ENCODE results near the gene LYST. TPM values are rescaled to one million over a fixed set of nuclear protein-coding genes. Genes with fewer than 3 reads are reported as not detected.

Gene LYST
- total RNA-seq, 1 donor from 2014 or later, result 16.4 TPM

DNA sequence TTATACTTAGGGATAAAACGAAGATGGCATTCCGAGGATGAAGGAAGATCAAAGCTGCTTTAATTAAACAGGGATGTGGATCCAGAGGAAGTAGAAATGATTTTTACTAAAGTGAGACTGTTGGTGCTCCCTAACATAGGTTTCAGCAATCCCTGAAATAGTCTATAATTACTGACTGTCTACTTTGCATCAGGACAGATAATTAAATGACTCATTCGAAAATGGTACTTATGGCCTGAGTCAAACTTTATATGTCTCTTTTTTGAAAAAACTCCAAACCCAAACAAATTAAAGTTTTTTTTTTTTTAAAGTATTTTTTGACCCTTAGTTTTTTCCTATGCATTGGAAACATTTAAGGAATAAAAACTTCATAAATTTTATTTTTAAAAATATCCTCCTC, 90.3 kb downstream of the LYST start:
- no peaks in the 10 kb centered on the region for H3K4me1 Mint-ChIP-seq (ENCODE audit: low read depth)

DNA sequence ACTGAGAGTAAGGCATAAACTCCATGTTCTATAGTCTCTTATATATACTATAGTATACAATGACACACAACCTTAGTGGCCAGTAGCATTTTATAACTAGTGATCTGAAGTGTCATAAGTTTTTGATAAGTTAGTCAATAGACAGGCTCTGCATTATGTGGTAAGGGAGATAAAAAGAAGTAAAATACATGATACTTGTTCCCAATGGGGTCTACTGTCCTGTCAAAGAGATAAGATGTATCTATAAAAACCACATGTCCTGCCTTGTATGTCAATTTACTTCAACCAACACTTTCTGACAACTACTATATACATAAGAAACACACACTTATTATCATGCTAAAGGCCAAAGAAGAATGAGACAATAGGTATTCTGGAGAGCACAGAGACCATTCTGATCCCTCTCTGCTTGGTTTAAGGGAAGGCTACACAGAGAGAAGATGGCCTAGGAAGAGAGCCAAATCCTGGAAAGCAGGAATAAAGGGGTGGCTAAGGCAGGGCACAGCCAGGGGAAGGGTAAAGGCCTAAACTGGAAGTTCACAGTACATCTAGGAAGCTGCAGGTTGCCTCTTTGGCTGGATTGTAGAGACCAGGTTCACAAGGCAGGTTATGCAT, 91.4 kb downstream of the LYST start:
- Mint-ChIP-seq H3K4me1 (ENCODE audit: low read depth) (no peaks in the 10 kb centered on the region), H3K4me3 (ENCODE audit: unreplicated experiment) (no peak overlapping the region), H3K9me3 (ENCODE audit: low read depth) (no peaks in the 10 kb centered on the region), H3K36me3 (ENCODE audit: low read depth) (peaks cover 4% of the 10 kb centered on the region), H3K27me3 (ENCODE audit: low read depth) (no peaks in the 10 kb centered on the region), H3K27ac (ENCODE audit: unreplicated experiment) (no peak overlapping the region)
- DNase-seq (ENCODE audit: low spot score), result no peak
- TF ChIP-seq, protein P1, sequence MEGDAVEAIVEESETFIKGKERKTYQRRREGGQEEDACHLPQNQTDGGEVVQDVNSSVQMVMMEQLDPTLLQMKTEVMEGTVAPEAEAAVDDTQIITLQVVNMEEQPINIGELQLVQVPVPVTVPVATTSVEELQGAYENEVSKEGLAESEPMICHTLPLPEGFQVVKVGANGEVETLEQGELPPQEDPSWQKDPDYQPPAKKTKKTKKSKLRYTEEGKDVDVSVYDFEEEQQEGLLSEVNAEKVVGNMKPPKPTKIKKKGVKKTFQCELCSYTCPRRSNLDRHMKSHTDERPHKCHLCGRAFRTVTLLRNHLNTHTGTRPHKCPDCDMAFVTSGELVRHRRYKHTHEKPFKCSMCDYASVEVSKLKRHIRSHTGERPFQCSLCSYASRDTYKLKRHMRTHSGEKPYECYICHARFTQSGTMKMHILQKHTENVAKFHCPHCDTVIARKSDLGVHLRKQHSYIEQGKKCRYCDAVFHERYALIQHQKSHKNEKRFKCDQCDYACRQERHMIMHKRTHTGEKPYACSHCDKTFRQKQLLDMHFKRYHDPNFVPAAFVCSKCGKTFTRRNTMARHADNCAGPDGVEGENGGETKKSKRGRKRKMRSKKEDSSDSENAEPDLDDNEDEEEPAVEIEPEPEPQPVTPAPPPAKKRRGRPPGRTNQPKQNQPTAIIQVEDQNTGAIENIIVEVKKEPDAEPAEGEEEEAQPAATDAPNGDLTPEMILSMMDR (IDR thresholded peaks at IDR 0.05), result no peak

More for the DNA sequence above, 90.3 kb downstream of the LYST start:
- peaks cover 4% of the 10 kb centered on the region for H3K36me3 Mint-ChIP-seq (ENCODE audit: low read depth)
- H3K9me3 Mint-ChIP-seq (ENCODE audit: low read depth), result no peaks in the 10 kb centered on the region
- TF ChIP-seq, protein P1 (IDR thresholded peaks at IDR 0.05), result no peak
- no peak overlapping the region for H3K4me3 Mint-ChIP-seq (ENCODE audit: unreplicated experiment)
- H3K27me3 Mint-ChIP-seq (ENCODE audit: low read depth), result no peaks in the 10 kb centered on the region
- H3K27ac Mint-ChIP-seq (ENCODE audit: unreplicated experiment), result no peak overlapping the region
- DNase-seq (ENCODE audit: low spot score), result no peak

DNA sequence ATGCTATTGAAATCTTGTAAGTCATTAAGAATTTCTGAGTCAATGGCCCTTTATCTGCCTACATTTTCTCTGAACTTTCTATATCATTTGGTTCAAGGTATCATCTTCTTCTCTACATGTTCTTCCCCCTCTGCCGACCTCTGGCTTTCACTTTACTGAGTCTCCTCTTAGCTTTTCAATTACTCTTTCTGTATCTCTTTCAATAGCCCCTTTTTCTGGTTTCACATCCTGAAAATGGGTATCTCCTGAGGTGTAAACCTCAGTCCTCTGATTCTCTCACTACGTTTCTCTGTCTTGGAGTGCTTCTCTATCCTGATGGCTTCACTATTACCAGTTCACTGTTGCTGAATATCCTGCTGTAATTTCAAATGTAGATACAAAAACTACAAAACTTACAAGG, 98.9 kb downstream of the LYST start:
- TF ChIP-seq, protein P1 (IDR thresholded peaks at IDR 0.05), result no peak
- no peaks in the 10 kb centered on the region for H3K9me3 Mint-ChIP-seq (ENCODE audit: low read depth)
- H3K4me3 Mint-ChIP-seq (ENCODE audit: unreplicated experiment), result no peak overlapping the region
- no peak for DNase-seq (ENCODE audit: low spot score)
- no peaks in the 10 kb centered on the region for H3K27me3 Mint-ChIP-seq (ENCODE audit: low read depth)
- H3K36me3 Mint-ChIP-seq (ENCODE audit: low read depth), result peaks cover 4% of the 10 kb centered on the region
- H3K4me1 Mint-ChIP-seq (ENCODE audit: low read depth), result no peaks in the 10 kb centered on the region
- H3K27ac Mint-ChIP-seq (ENCODE audit: unreplicated experiment), result no peak overlapping the region

DNA sequence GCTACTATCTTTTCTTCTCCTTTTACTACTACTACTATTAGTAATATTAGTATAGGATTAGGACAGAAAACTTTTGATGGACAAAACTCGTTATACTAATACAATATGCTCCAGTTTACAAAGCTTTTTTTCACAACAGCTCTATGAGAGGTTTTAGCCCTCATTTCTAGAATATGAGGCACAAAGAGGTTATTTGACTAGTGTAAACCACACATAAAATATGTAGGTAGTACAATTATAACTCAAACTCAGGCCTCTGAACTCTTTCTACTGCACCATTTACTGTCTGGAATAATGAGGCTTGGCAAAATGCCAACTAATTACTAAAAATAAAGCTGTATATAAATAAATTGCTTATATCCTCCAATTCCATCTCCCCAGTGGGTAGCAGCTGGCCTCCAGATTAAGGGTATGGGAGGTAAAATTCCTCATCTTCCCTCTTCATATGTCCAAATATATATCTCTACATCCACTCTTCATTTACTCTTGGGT, 99.9 kb downstream of the LYST start:
- no peak for DNase-seq (ENCODE audit: low spot score)
- no peak overlapping the region for H3K4me3 Mint-ChIP-seq (ENCODE audit: unreplicated experiment)
- TF ChIP-seq, protein P1 (IDR thresholded peaks at IDR 0.05), result no peak
- H3K27ac Mint-ChIP-seq (ENCODE audit: unreplicated experiment), result no peak overlapping the region
- H3K36me3 Mint-ChIP-seq (ENCODE audit: low read depth), result peaks cover 6% of the 10 kb centered on the region
- no peaks in the 10 kb centered on the region for H3K9me3 Mint-ChIP-seq (ENCODE audit: low read depth)
- no peaks in the 10 kb centered on the region for H3K27me3 Mint-ChIP-seq (ENCODE audit: low read depth)
- no peaks in the 10 kb centered on the region for H3K4me1 Mint-ChIP-seq (ENCODE audit: low read depth)

DNA sequence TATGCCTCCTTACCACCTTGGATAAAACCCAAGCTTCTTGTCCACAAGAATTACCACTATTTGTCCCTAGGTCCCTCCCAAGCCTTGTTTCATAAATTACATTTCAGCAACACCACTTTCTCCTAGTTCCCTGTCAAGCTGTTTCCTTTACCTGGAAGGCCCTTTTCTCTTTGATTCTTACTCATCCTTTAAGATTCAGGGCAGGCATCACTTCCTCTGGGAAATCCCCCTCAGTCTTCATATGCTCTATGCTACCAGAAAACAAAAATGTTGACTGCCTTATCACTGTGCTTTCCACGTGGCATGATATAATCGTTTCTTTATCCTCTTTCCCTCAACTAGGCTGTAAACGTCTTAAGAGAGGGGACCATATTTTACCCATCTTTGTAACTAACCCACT, 102.7 kb downstream of the LYST start:
- H3K27ac Mint-ChIP-seq (ENCODE audit: unreplicated experiment), result no peak overlapping the region
- no peaks in the 10 kb centered on the region for H3K9me3 Mint-ChIP-seq (ENCODE audit: low read depth)
- peaks cover 10% of the 10 kb centered on the region for H3K36me3 Mint-ChIP-seq (ENCODE audit: low read depth)
- H3K27me3 Mint-ChIP-seq (ENCODE audit: low read depth), result no peaks in the 10 kb centered on the region
- no peaks in the 10 kb centered on the region for H3K4me1 Mint-ChIP-seq (ENCODE audit: low read depth)
- TF ChIP-seq, protein P1 (IDR thresholded peaks at IDR 0.05), result no peak
- no peak overlapping the region for H3K4me3 Mint-ChIP-seq (ENCODE audit: unreplicated experiment)
- DNase-seq (ENCODE audit: low spot score), result no peak
